ENCODE measurements around the gene ALDH1B1. TPM values are rescaled to one million over a fixed set of nuclear protein-coding genes. Genes with fewer than 3 reads are reported as not detected.

The ALDH1B1 gene
- polyA plus RNA-seq, 1 of the 3 experiments (the other 2 are of a cell fraction) = 16.5 TPM

GRCh38 chr9:38428062-38428461, 35.6 kb downstream of the ALDH1B1 start:
- 38% methylated on average over 1 of the region's 1 CpG for WGBS (ENCODE audit: low lambda C conversion rate)
- CTCF ChIA-PET = interaction anchor here (8.8 kb wide), 1 partner anchor 9 kb away, joined by 93 read pairs; no protein-coding TSS in a partner anchor
- POLR2A ChIA-PET = no interaction called here
- DNase-seq = no peak
- H4K20me1 ChIP-seq (ENCODE audit: insufficient read depth) = no peaks in the 10 kb centered on the region
- H3K4me1 ChIP-seq (ENCODE audit: control insufficient read depth in 1 of 2, insufficient read depth in 2 of 2, low read depth in 1 of 2, low read length in 1 of 2) = peaks cover 0 to 13% of the 10 kb centered on the region in 2 experiments; a peak in 2 of 4 replicates
- no peak overlapping the region for H3K9ac ChIP-seq
- TF ChIP-seq ELF1 (IDR thresholded peaks at IDR 0.05) (no peak), JUND (IDR thresholded peaks at IDR 0.05) (no peak), GABPA (IDR thresholded peaks at IDR 0.05; ENCODE audit: low read depth) (no peak), PBX3 (IDR thresholded peaks at IDR 0.05) (no peak), EP300 (IDR thresholded peaks at IDR 0.05; ENCODE audit: borderline replicate concordance in 1 of 2, low read depth in 1 of 2, low read length in 1 of 2) (no peak), MEF2A (IDR thresholded peaks at IDR 0.05; ENCODE audit: borderline replicate concordance, low read depth) (no peak), EZH2phosphoT487 (IDR thresholded peaks at IDR 0.05; ENCODE audit: borderline replicate concordance, low read depth) (no peak), MAX (IDR thresholded peaks at IDR 0.05; ENCODE audit: low read depth) (no peak), RCOR1 (IDR thresholded peaks at IDR 0.05; ENCODE audit: low read length) (no peak), POLR2AphosphoS5 (IDR thresholded peaks at IDR 0.05; ENCODE audit: low read depth, low read length) (no peak), TEAD4 (IDR thresholded peaks at IDR 0.05; ENCODE audit: borderline replicate concordance, insufficient read depth) (no peak), FOXJ3 (CRISPR knock-in tag; IDR thresholded peaks at IDR 0.05) (no peak), ZBTB33 (IDR thresholded peaks at IDR 0.05; ENCODE audit: borderline replicate concordance, low read depth) (no peak), TCF12 (IDR thresholded peaks at IDR 0.05) (no peak), RFX5 (IDR thresholded peaks at IDR 0.05; ENCODE audit: low read length) (no peak), SIN3A (IDR thresholded peaks at IDR 0.05; ENCODE audit: borderline replicate concordance, low read depth, low read length) (no peak)
- H3K9me3 ChIP-seq = no peaks in the 10 kb centered on the region
- H3K4me2 ChIP-seq = no peak overlapping the region
- no peak overlapping the region for H2AFZ ChIP-seq (ENCODE audit: low read depth)
- H3K27ac ChIP-seq (ENCODE audit: low read depth in 2 of 2, low read length in 1 of 2) = no peak overlapping the region
- no peaks in the 10 kb centered on the region for H3K36me3 ChIP-seq (replicated peaks in 1 of 2; ENCODE audit: control insufficient read depth in 1 of 2, insufficient read depth in 2 of 2, low read length in 1 of 2)
- no peaks in the 10 kb centered on the region for H3K9me2 ChIP-seq
- no peak overlapping the region for H3K4me3 ChIP-seq (ENCODE audit: low read depth in 2 of 2, low read length in 1 of 2)
- H3F3A ChIP-seq (replicated peaks; ENCODE audit: insufficient read depth) = no peaks in the 10 kb centered on the region
- H3K27me3 ChIP-seq (ENCODE audit: insufficient read depth) = peaks cover 44% of the 10 kb centered on the region
- no peaks in the 10 kb centered on the region for H3K79me2 ChIP-seq (ENCODE audit: insufficient read depth)

- no peak for DNase-seq
- Histone ChIP-seq H3F3A (replicated peaks; ENCODE audit: insufficient read depth) (no peaks in the 10 kb centered on the region), H3K9ac (no peak overlapping the region), H3K27ac (ENCODE audit: low read depth in 2 of 2, low read length in 1 of 2) (no peak overlapping the region), H3K36me3 (replicated peaks in 1 of 2; ENCODE audit: control insufficient read depth in 1 of 2, insufficient read depth in 2 of 2, low read length in 1 of 2) (no peaks in the 10 kb centered on the region), H3K4me3 (ENCODE audit: low read depth in 2 of 2, low read length in 1 of 2) (no peak overlapping the region), H3K79me2 (ENCODE audit: insufficient read depth) (no peaks in the 10 kb centered on the region), H3K27me3 (ENCODE audit: insufficient read depth) (peaks cover 25% of the 10 kb centered on the region; the same call in 1 of the 2 replicates), H4K20me1 (ENCODE audit: insufficient read depth) (no peaks in the 10 kb centered on the region), H3K9me3 (no peaks in the 10 kb centered on the region), H2AFZ (ENCODE audit: low read depth) (no peak overlapping the region), H3K4me2 (no peak overlapping the region), H3K4me1 (ENCODE audit: control insufficient read depth in 1 of 2, insufficient read depth in 2 of 2, low read depth in 1 of 2, low read length in 1 of 2) (no peaks in the 10 kb centered on the region; a peak in 1 of 4 replicates), H3K9me2 (no peaks in the 10 kb centered on the region)
- TF ChIP-seq FOXJ3 (CRISPR knock-in tag; IDR thresholded peaks at IDR 0.05) (no peak), USF2 (IDR thresholded peaks at IDR 0.05; ENCODE audit: borderline replicate concordance, low read depth, low read length) (no peak)
- ChIA-PET CTCF (interaction anchor here (0.7 to 8.8 kb wide), 3 partner anchors 13 to 517 kb away, joined by 3 to 93 read pairs (median 29); no protein-coding TSS in a partner anchor), POLR2A (no interaction called here)
- WGBS (ENCODE audit: low lambda C conversion rate) = 25% methylated on average over 4 of the region's 4 CpGs
Observed at GRCh38 chr9:38431116-38431515, 38.6 kb downstream of the ALDH1B1 start.
